Endothelial cell of umbilical vein (primary cell): ENCODE results near the gene LSR. TPM values are rescaled to one million over a fixed set of nuclear protein-coding genes. Genes with fewer than 3 reads are reported as not detected.

Experiments used
- BruUV-seq: library from RNA; stranded (reverse); fragments of 400-500 nt; replicated peaks from 2 replicates; lab custom pipeline; 2021; lab: Mats Ljungman, UMichigan
- CTCF ChIA-PET: fragments of 300-600, 350-600 bp; sonication (Branson Sonifier 250); formaldehyde crosslinking; loops from one replicate; lab custom pipeline; 2021; ENCODE audit warnings: antibody characterized with exemption, inconsistent platforms; lab: Charles Lee
- POLR2A ChIA-PET: fragments of 300-600, 350-600 bp; sonication (Branson Sonifier 250); formaldehyde crosslinking; loops from one replicate; lab custom pipeline; 2021; ENCODE audit warnings: antibody characterized with exemption, inconsistent platforms; lab: Charles Lee
- DNase-seq: peaks from one replicate; pipeline ENCODE4 v3.0.0-alpha.2; 2011; ENCODE audit warnings: low read depth, low spot score
- FAIRE-seq: peaks from 2 replicates; lab custom pipeline; 2011; peaks lifted over from hg19 to GRCh38; lab: Jason Lieb, UNC
- H2AFZ ChIP-seq: 2 replicates; pipeline ENCODE4 v1.6.0; 2012; ENCODE audit warnings: low read depth, low read length, control low read depth, inconsistent platforms
- H3K27ac ChIP-seq: 2 replicates; pipeline ENCODE4 v1.5.1; 2011; ENCODE audit warnings: low read depth, mild to moderate bottlenecking, control low read depth, low read length, moderate library complexity; ENCODE audit not compliant: insufficient read depth
- H3K27me3 ChIP-seq, 2 experiments: 2 replicates each; pipeline versions ENCODE4 v1.6.0 to v1.6.1; 2011; ENCODE audit warnings: low read length in 2 of 2, mixed read lengths in 1 of 2; ENCODE audit not compliant: control insufficient read depth in 2 of 2, insufficient read depth in 2 of 2
- H3K36me3 ChIP-seq, 2 experiments: 2 replicates in 1 of 2; 3 replicates in 1 of 2; pipeline ENCODE4 v1.5.1; 2011; ENCODE audit warnings: low read length in 2 of 2, mild to moderate bottlenecking in 1 of 2, moderate library complexity in 1 of 2; ENCODE audit not compliant: control insufficient read depth in 2 of 2, insufficient read depth in 2 of 2; ENCODE audit errors: extremely low read depth in 1 of 2
- H3K4me1 ChIP-seq: 3 replicates; pipeline ENCODE4 v1.5.1; 2011; ENCODE audit warnings: mild to moderate bottlenecking, low read length; ENCODE audit not compliant: control insufficient read depth, insufficient read depth; ENCODE audit errors: extremely low read depth
- H3K4me2 ChIP-seq: 2 replicates; pipeline ENCODE4 v1.6.1; 2011; ENCODE audit warnings: low read length, control low read depth, mixed read lengths; ENCODE audit not compliant: insufficient read depth
- H3K4me3 ChIP-seq, 3 experiments: fragments of 200-600 bp in 1 of 3; sonication (generic), shearing (Covaris generic) in 1 of 3; replicated peaks in 1 of 3; 2 replicates each; pipeline ENCODE4 v1.5.1; 2011 to 2016; ENCODE audit warnings: control low read depth in 3 of 3, low read length in 3 of 3, mild to moderate bottlenecking in 2 of 3, inconsistent platforms in 1 of 3, low read depth in 1 of 3, moderate library complexity in 1 of 3; ENCODE audit not compliant: insufficient read depth in 1 of 3
- H3K79me2 ChIP-seq: 2 replicates; pipeline ENCODE4 v1.6.0; 2012; ENCODE audit warnings: low read length, inconsistent platforms; ENCODE audit not compliant: control insufficient read depth, insufficient read depth
- H3K9ac ChIP-seq: replicated peaks from 2 replicates; pipeline ENCODE3; 2011; ENCODE audit warnings: low read length, control low read depth; ENCODE audit not compliant: insufficient read depth; ENCODE audit errors: extremely low read depth
- H3K9me1 ChIP-seq: replicated peaks from 3 replicates; pipeline ENCODE4 v1.6.0; 2011; ENCODE audit warnings: mild to moderate bottlenecking, low read length; ENCODE audit not compliant: control insufficient read depth, insufficient read depth; ENCODE audit errors: extremely low read depth
- H3K9me3 ChIP-seq: replicated peaks from 2 replicates; pipeline ENCODE4 v1.5.1; 2012; ENCODE audit warnings: low read length, inconsistent platforms; ENCODE audit not compliant: control insufficient read depth, insufficient read depth
- H4K20me1 ChIP-seq: replicated peaks from 2 replicates; pipeline ENCODE3; 2011; ENCODE audit warnings: mild to moderate bottlenecking, low read length; ENCODE audit not compliant: control insufficient read depth, insufficient read depth; ENCODE audit errors: extremely low read depth
- CTCF ChIP-seq, 2 donors: IDR thresholded peaks; 1 replicate in 1 of 2; 2 replicates in 1 of 2; pipeline ENCODE4 v1.5.1; 2011; ENCODE audit warnings: low read length in 2 of 2, mild to moderate bottlenecking in 2 of 2, moderate library complexity in 2 of 2, control low read depth in 1 of 2, inconsistent platforms in 1 of 2, low read depth in 1 of 2; ENCODE audit not compliant: insufficient read depth in 1 of 2; ENCODE audit errors: extremely low read depth in 1 of 2
- MAX ChIP-seq: IDR thresholded peaks from 2 replicates; pipeline ENCODE4 v1.6.1; 2011; ENCODE audit not compliant: insufficient read depth, insufficient read length
- MYC ChIP-seq: IDR thresholded peaks from one replicate; pipeline ENCODE4 v1.6.1; 2011; ENCODE audit warnings: mild to moderate bottlenecking, low read depth, low read length
- dilution Hi-C: fragments of 300-500 bp; cut with MboI; formaldehyde crosslinking; loops from one replicate; pipeline ENCODE4 v1.15.0; 2019; ENCODE audit warnings: low sequenced_read_pairs; ENCODE audit not compliant: extremely low pct_ligation_motif_present
- intact Hi-C: fragments of 100-400 bp; cut with micrococcal nuclease; formaldehyde crosslinking; loops from one replicate; pipeline ENCODE4 v1.10.0; 2022
- polyA plus RNA-seq, 4 experiments: library from polyadenylated mRNA; depleted of rRNA in 3 of 4; stranded (reverse) in 3 of 4; unstranded in 1 of 4; fragments of >200 nt; gene quantifications; 2 replicates each; pipeline versions ENCODE4 v1.2.1 to v1.2.3, GENCODE V29; 2011 to 2012; ENCODE audit warnings: missing spikeins in 1 of 4
- total RNA-seq: library from RNA; stranded (reverse); gene quantifications from 2 replicates; pipeline ENCODE4 v1.2.3, GENCODE V29; 2021

Gene LSR
- total and polyA plus RNA-seq, 2 donors (not counting 3 experiments of a cell fraction or from before 2014, with no cell fraction given) = 0.76 to 1.0 TPM

- BruUV-seq = no TSS peak
Measured at GRCh38 chr19:35225951-35226350, 22.9 kb upstream of the LSR start.

More at GRCh38 chr19:35225951-35226350, 22.9 kb upstream of the LSR start:
- ChIA-PET CTCF (no interaction called here), POLR2A (no interaction called here)
- Histone ChIP-seq H3K36me3 (no peaks in the 10 kb centered on the region), H3K9ac (no peak overlapping the region), H4K20me1 (no peaks in the 10 kb centered on the region), H3K9me3 (no peaks in the 10 kb centered on the region), H3K4me2 (no peak overlapping the region), H3K4me3 (no peak overlapping the region), H3K79me2 (no peaks in the 10 kb centered on the region), H3K4me1 (no peaks in the 10 kb centered on the region), H2AFZ (no peak overlapping the region), H3K9me1 (no peaks in the 10 kb centered on the region), H3K27ac (no peak overlapping the region), H3K27me3 (peaks cover 0 to 2% of the 10 kb centered on the region in 2 experiments)
- intact Hi-C loops (no loop called here), dilution Hi-C loops (no loop called here)
- FAIRE-seq (no peak), DNase-seq (no peak)
- TF ChIP-seq CTCF (IDR thresholded peaks at IDR 0.05; ENCODE audit: extremely low read depth in 1 of 2, insufficient read depth in 1 of 2, low read depth in 1 of 2, low read length in 2 of 2) = no peak
- TF ChIP-seq MYC = no peak
- no peak for TF ChIP-seq MAX
